ENCODE measurements around the gene CUL4A.

GRCh38 chr13:113252516-113253095 lies 43.2 kb downstream of the CUL4A start:
- TF ChIP-seq, protein P1, sequence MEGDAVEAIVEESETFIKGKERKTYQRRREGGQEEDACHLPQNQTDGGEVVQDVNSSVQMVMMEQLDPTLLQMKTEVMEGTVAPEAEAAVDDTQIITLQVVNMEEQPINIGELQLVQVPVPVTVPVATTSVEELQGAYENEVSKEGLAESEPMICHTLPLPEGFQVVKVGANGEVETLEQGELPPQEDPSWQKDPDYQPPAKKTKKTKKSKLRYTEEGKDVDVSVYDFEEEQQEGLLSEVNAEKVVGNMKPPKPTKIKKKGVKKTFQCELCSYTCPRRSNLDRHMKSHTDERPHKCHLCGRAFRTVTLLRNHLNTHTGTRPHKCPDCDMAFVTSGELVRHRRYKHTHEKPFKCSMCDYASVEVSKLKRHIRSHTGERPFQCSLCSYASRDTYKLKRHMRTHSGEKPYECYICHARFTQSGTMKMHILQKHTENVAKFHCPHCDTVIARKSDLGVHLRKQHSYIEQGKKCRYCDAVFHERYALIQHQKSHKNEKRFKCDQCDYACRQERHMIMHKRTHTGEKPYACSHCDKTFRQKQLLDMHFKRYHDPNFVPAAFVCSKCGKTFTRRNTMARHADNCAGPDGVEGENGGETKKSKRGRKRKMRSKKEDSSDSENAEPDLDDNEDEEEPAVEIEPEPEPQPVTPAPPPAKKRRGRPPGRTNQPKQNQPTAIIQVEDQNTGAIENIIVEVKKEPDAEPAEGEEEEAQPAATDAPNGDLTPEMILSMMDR (IDR thresholded peaks at IDR 0.05; ENCODE audit: borderline replicate concordance, extremely low read depth, low read length, poor library complexity, severe bottlenecking): no peak
- TF ChIP-seq EZH2 (IDR thresholded peaks at IDR 0.05; ENCODE audit: borderline replicate concordance, low read depth, low read length, severe bottlenecking): no peak

Data from DND-41 (cell line).